ENCODE results near the gene NUDT8.
A peak's percentile ranks its signal among the peaks of the same experiment; 100 is the strongest.
"Not testable (repeated sequence)": the region's sequence is repeated elsewhere in the genome, so short reads cannot be mapped to it uniquely, and the experiment has no call there.

NUDT8 gene

DNA sequence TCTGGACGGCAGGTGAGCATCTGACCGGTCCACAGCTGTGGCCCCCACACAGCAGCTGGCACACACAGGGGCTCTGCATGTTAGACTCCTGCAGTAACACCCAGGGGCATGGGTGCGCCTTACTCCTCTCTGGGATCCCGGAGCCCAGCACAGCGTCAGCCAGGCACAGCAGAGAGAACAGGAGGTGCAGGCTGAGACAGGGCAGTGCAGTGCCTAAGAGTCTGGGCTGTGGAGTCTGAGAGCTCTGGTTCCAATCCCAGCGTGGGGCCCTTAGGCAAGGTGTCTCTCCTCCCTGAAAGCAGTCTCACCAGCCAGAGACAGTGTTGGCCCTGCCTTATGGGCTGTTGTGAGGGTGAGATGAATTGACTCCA is 2.3 kb downstream of the NUDT8 start:
- DNase-seq, result no peak

- no peak for DNase-seq
These were observed 2.8 kb downstream of the NUDT8 start for GRCh38 chr11:67626970-67627369.

DNA sequence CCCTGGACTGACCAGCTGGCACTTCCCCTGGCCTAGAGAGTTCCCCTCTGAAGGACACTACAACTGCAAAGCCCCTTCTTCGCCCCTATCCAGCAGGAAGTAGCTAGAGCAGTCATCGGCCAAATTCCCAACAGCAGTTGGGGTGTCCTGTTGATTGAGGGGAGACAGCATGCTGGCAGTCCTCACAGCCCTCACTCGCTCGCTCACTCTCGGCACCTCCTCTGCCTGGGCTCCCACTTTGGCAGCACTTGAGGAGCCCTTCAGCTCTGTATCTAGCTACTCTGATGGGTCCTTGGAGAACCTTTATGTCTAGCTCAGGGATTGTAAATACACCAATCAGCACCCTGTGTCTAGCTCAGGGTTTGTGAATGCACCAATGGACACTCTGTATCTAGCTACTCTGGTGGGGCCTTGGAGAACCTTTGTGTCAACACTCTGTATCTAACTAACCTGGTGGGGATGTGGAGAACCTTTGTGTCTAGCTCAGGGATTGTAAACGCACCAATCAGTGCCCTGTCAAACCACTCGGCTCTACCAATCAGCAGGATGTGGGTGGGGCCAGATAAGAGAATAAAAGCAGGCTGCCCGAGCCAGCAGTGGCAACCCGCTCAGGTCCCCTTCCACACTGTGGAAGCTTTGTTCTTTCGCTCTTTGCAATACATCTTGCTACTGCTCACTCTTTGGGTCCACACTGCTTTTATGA is 3.5 kb downstream of the NUDT8 start:
- DNase-seq, result not testable (repeated sequence)

DNA sequence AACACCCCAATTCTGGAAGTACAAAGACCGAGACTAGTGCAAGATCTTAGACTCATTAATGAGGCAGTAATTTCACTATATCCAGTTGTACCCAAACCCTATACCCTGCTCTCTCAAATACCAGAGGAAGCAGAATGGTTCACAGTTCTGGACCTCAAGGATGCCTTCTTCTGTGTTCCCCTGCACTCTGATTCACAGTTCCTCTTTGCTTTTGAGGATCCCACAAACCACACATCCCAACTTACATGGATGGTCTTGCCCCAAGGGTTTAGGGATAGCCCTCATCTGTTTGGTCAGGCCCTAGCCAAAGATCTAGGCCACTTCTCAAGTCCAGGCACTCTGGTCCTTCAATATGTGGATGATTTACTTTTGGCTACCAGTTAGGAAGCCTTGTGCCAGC is 5.9 kb downstream of the NUDT8 start:
- not testable (repeated sequence) for DNase-seq

GRCh38 chr11:67622905-67623304 is 6.8 kb downstream of the NUDT8 start:
- not testable (repeated sequence) for DNase-seq

- DNase-seq, result not testable (repeated sequence)
These were observed 7.8 kb downstream of the NUDT8 start for GRCh38 chr11:67621928-67622327.

- not testable (repeated sequence) for DNase-seq
These were observed 9.1 kb downstream of the NUDT8 start for GRCh38 chr11:67620621-67621020.

GRCh38 chr11:67619683-67620618 is 9.8 kb downstream of the NUDT8 start:
- DNase-seq, result not testable (repeated sequence)

DNA sequence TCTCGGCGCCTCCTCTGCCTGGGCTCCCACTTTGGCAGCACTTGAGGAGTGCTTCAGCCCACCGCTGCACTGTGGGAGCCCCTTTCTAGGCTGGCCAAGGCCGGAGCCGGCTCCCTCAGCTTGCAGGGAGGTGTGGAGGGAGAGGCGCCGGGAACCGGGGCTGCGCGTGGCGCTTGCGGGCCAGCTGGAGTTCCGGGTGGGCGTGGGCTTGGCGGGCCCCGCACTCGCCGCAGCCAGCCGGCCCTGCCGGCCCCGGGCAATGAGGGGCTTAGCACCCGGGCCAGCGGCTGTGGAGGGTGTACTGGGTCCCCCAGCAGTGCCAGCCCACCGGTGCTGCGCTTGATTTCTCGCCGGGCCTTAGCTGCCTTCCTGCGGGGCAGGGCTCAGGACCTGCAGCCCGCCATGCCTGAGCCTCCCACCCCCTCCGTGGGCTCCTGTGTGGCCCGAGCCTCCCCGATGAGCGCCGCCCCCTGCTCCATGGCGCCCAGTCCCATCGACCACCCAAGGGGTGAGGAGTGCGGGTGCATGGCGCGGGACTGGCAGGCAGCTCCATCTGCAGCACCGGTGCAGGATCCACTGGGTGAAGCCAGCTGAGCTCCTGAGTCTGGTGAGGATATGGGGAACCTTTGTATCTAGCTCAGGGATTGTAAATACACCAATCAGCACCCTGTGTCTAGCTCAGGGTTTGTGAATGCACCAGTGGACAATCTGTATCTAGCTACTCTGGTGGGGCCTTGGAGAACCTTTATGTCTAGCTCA is 10.7 kb downstream of the NUDT8 start:
- not testable (repeated sequence) for DNase-seq

GRCh38 chr11:67617243-67617953 is 12.3 kb downstream of the NUDT8 start:
- no peak for DNase-seq

GRCh38 chr11:67616431-67617242 is 13.1 kb downstream of the NUDT8 start:
- peak; percentile 45 for DNase-seq

GRCh38 chr11:67615728-67616430 is 13.9 kb downstream of the NUDT8 start:
- DNase-seq, result no peak

DNA sequence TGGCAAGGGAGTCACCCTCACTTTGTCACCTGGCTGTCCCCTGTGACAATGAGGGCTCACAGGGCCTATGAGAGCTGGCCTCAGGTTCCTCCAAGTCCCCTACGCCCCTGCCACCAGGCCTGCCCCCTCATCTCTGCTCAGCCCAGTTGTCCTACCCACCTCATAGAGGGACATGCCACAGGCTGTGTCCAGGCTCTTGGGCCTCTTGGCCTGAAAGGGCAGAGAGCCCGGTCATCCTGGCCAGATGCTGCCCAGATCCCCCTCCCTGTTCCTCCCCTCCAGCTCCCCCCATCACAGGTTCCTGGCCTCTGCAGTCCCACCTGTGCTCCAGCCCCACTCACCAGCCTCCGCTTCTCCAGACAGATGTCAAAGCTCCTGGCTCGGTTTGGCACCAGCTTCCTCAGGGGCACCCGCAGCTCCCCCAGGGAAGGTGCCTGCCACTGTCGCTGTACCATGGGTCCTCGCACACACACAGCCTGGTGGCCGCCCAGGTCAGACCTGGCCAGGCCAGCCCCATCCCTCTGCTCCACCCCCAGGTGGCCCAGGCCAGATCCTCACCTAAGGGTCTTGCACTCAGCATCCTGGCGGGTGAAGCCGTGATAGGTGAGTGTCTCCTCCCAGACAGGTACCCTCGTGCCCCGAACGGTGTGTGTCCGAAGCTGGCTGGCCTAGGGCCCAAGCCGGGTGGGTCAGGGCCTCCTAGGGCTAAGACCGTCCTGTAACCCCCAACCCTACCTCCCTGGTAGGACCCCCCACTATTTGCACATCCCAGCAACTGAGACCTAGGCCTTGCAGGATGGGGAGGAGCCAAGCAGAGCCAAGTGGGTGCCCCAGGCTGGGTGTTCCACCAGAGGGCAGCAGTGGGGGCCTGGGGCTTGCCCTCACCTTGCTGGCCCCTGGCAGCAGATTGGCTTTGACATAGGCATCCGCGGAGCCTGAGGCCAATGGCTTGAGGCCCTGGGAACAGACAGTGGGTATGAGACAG is 14.7 kb downstream of the NUDT8 start:
- DNase-seq, result no peak

DNA sequence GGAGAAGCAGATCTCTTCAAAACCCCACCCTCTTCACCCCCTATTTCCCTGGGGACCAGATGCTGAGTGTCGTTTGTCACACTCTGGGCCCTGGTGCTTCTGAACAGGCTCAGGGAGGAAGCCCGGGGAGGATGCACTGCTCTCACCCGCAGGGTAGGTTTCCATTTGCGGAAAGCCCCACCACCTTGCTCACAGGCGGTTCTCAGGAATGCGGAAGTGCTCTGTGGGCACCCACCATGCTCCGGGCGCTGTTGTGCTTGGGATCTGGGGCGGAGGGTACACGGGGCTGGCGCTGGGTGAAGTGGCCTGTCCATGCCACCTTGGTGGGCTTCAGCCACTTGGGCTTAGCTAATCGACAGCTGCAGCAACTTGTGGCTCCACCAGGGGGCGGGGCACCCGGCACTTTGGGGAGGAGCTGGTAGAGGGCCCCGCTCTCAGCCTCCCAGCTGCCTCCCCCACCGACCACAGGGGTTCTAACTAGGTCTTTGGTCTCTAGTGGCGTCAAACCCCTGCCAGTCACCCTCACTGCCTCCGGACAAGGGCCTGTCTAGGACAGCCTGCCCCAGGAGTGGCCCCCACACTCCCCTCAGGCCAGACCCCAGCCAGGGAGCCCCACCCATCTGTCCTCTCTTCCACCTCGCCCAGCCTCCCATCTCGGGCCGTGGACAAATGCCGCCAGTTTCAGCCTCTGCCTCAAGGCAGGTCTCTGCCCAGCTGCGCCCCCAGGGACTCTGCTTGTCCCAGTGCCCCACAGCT is 15.6 kb downstream of the NUDT8 start:
- DNase-seq, result no peak

- DNase-seq, result no peak
These were observed 16.3 kb downstream of the NUDT8 start for GRCh38 chr11:67613313-67613959.

DNA sequence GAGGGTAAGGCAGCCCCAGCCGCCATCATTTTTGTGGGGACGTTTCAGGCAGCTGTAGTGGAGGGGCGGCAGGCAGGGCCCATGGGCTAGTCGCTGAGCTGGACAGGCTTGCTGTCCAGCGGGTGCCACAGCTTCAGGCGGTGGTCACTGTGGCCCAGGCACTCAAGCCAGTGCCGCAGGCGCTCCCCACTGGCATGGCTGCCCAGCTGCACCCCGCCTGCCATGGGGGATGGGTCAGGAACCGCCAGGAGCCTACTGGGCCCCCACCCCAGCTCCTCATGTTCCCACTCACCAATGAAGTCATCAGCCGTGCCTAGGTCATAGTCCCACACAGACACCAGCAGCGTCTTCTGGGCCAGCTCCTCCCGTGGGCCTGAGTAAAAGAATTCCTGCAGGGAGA is 17.0 kb downstream of the NUDT8 start:
- no peak for DNase-seq

DNA sequence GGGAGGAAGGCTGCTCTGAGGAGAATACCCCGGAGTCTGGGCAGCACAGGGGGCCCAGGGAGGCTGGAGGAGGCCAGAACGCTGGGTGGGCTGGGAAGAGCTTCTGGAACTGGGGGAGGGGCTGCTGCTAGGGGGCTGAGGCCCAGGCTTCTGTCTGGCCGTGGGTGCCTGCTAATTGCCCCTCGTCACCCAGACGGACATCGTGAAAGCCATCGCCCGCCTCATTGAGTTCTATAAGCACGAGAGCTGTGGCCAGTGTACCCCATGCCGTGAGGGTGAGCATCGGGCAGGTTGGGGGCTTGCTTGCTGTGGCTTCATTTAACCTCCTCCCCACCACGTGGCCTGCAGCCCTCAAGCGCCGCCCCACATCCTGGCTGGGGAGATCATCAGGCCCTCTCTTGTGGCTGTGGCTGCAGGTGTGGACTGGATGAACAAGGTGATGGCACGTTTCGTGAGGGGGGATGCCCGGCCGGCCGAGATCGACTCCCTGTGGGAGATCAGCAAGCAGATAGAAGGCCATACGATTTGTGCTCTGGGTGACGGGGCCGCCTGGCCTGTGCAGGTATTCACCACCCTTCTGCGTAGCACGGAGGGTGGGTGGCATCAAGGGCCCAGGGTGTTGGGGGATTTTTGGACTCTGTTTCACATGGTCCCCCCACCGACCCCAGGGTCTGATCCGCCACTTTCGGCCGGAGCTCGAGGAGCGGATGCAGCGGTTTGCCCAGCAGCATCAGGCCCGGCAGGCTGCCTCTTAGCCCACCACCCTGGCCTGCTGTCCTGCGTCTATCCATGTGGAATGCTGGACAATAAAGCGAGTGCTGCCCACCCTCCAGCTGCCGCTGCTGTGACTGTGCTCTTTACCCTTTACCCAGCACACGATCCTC is 17.8 kb downstream of the NUDT8 start:
- no peak for DNase-seq

Data from DMS79 treated with DMSO at 0.1 percent for 48 hours (cell line).